ENCODE results near the gene NFIA.
A peak's percentile ranks its signal among the peaks of the same experiment; 100 is the strongest.

GRCh38 chr1:61053712-61054600, 28.4 kb upstream of the NFIA start:
- TF ChIP-seq CTCF (IDR thresholded peaks at IDR 0.05) (peak in 1 of 6 experiments; percentile 1), POLR2A (IDR thresholded peaks at IDR 0.05) (no peak)

Measured in esophagus squamous epithelium (tissue), 4 donors.